Kidney epithelial cell (primary cell): ENCODE measurements around the gene VRK1. TPM values are rescaled to one million over a fixed set of nuclear protein-coding genes. Genes with fewer than 3 reads are reported as not detected.

Source experiments
- DNase-seq: peaks from one replicate; pipeline ENCODE4 v3.0.0-alpha.2; 2010; ENCODE audit warnings: low read depth
- H3K27me3 ChIP-seq: 2 replicates; pipeline ENCODE4 v1.6.0; 2011; ENCODE audit warnings: low read length; ENCODE audit not compliant: control insufficient read depth, insufficient read depth
- H3K36me3 ChIP-seq: 2 replicates; pipeline ENCODE4 v1.5.1; 2011; ENCODE audit warnings: low read length; ENCODE audit not compliant: control insufficient read depth, insufficient read depth
- H3K4me3 ChIP-seq: 2 replicates; pipeline ENCODE4 v1.5.1; 2011; ENCODE audit warnings: low read depth, mild to moderate bottlenecking, control low read depth, low read length
- CTCF ChIP-seq: IDR thresholded peaks from 2 replicates; pipeline ENCODE4 v1.5.1; 2011; ENCODE audit warnings: mild to moderate bottlenecking, moderate library complexity, low read length, control low read depth, inconsistent platforms; ENCODE audit not compliant: insufficient read depth, poor library complexity, severe bottlenecking
- total RNA-seq: library from RNA; depleted of rRNA; stranded (reverse); fragments of >200 nt; gene quantifications from 2 replicates; pipeline ENCODE4 v1.2.3, GENCODE V29; 2015

VRK1 gene
- total RNA-seq, 1 donor from 2014 or later = 13.0 TPM

- Histone ChIP-seq H3K4me3 (no peak overlapping the region), H3K27me3 (no peaks in the 10 kb centered on the region), H3K36me3 (no peaks in the 10 kb centered on the region)
- no peak for DNase-seq
- TF ChIP-seq CTCF = no peak
Measured at GRCh38 chr14:96754162-96754844, 42.9 kb upstream of the VRK1 start.

GRCh38 chr14:96754845-96755184, 42.4 kb upstream of the VRK1 start:
- no peak for DNase-seq
- Histone ChIP-seq H3K4me3 (no peak overlapping the region), H3K27me3 (no peaks in the 10 kb centered on the region), H3K36me3 (no peaks in the 10 kb centered on the region)
- no peak for TF ChIP-seq CTCF

- no peak for TF ChIP-seq CTCF
- Histone ChIP-seq H3K27me3 (no peaks in the 10 kb centered on the region), H3K4me3 (no peak overlapping the region), H3K36me3 (no peaks in the 10 kb centered on the region)
- no peak for DNase-seq
Measured at GRCh38 chr14:96756745-96757144, 40.4 kb upstream of the VRK1 start.

GRCh38 chr14:96757456-96757855, 39.7 kb upstream of the VRK1 start:
- DNase-seq = no peak
- Histone ChIP-seq H3K4me3 (no peak overlapping the region), H3K36me3 (no peaks in the 10 kb centered on the region), H3K27me3 (no peaks in the 10 kb centered on the region)
- TF ChIP-seq CTCF = no peak

- Histone ChIP-seq H3K36me3 (no peaks in the 10 kb centered on the region), H3K4me3 (no peak overlapping the region), H3K27me3 (no peaks in the 10 kb centered on the region)
- no peak for DNase-seq
- no peak for TF ChIP-seq CTCF
Measured at GRCh38 chr14:96761066-96761465, 36.1 kb upstream of the VRK1 start.

GRCh38 chr14:96762650-96763049, 34.5 kb upstream of the VRK1 start:
- no peaks in the 10 kb centered on the region for H3K36me3 ChIP-seq
- H3K27me3 ChIP-seq = no peaks in the 10 kb centered on the region
- no peak overlapping the region for H3K4me3 ChIP-seq
- DNase-seq = peak; percentile 25
- no peak for TF ChIP-seq CTCF
